ENCODE results near the gene PBX3. TPM values are rescaled to one million over a fixed set of nuclear protein-coding genes. Genes with fewer than 3 reads are reported as not detected.

PBX3 gene
- total RNA-seq, 2 experiments from 2014 or later, result 40.8 to 54.6 TPM

- DNase-seq (ENCODE audit: low spot score), result no peak
- Histone ChIP-seq H3K9me3 (ENCODE audit: low read length) (no peaks in the 10 kb centered on the region), H3K9me2 (ENCODE audit: insufficient read depth, low read length) (0 out of 2 replicates have a peak, but pooled peaks cover 4% of the 10 kb centered on the region), H3K4me3 (ENCODE audit: low read depth, low read length, poor library complexity, severe bottlenecking) (no peak overlapping the region), H3K4me1 (ENCODE audit: insufficient read depth, low read length, poor library complexity, severe bottlenecking) (no peaks in the 10 kb centered on the region), H3K27ac (ENCODE audit: low read depth, low read length, poor library complexity, severe bottlenecking) (no peak overlapping the region), H3K36me3 (ENCODE audit: insufficient read depth, low read length) (no peaks in the 10 kb centered on the region), H3K4me2 (ENCODE audit: low read length) (no peak overlapping the region), H3K79me2 (ENCODE audit: insufficient read depth, low read depth, low read length) (no peaks in the 10 kb centered on the region), H2AFZ (ENCODE audit: low read length) (no peak overlapping the region), H4K20me1 (ENCODE audit: insufficient read depth, low read length) (no peaks in the 10 kb centered on the region)
- BruUV-seq (replicated peaks), result no TSS peak
- intact Hi-C loops (cut with micrococcal nuclease; ENCODE audit: unreplicated experiment), result no loop called here
- CTCF ChIA-PET (ENCODE audit: unreplicated experiment), result no interaction called here
- POLR2A ChIA-PET, result no interaction called here
- no peak for TF ChIP-seq CTCF (conservative IDR thresholded peaks at IDR 0.05; ENCODE audit: low read length)
Observed at GRCh38 chr9:125863923-125864322, 116.8 kb downstream of the PBX3 start.

- H3K4me3 ChIP-seq (ENCODE audit: low read depth, low read length, poor library complexity, severe bottlenecking), result no peak overlapping the region
- BruUV-seq (replicated peaks), result no TSS peak
- intact Hi-C loops (cut with micrococcal nuclease; ENCODE audit: unreplicated experiment), result no loop called here
- ChIA-PET POLR2A (interaction anchor here (0.6 kb wide), 1 partner anchor 371 kb away, joined by 3 read pairs; no protein-coding TSS in a partner anchor), CTCF (ENCODE audit: unreplicated experiment) (no interaction called here)
- H4K20me1 ChIP-seq (ENCODE audit: insufficient read depth, low read length), result no peaks in the 10 kb centered on the region
- H3K9me2 ChIP-seq (ENCODE audit: insufficient read depth, low read length), result 0 out of 2 replicates have a peak, but pooled peaks cover 4% of the 10 kb centered on the region
- DNase-seq (ENCODE audit: low spot score), result no peak
- TF ChIP-seq CTCF (conservative IDR thresholded peaks at IDR 0.05; ENCODE audit: low read length) (no peak), EZH2phosphoT487 (IDR thresholded peaks at IDR 0.05; ENCODE audit: borderline replicate concordance, low read depth, low read length) (no peak)
- H2AFZ ChIP-seq (ENCODE audit: low read length), result no peak overlapping the region
- no peak overlapping the region for H3K27ac ChIP-seq (ENCODE audit: low read depth, low read length, poor library complexity, severe bottlenecking)
- H3K4me2 ChIP-seq (ENCODE audit: low read length), result no peak overlapping the region
- no peaks in the 10 kb centered on the region for H3K4me1 ChIP-seq (ENCODE audit: insufficient read depth, low read length, poor library complexity, severe bottlenecking)
- H3K9me3 ChIP-seq (ENCODE audit: low read length), result no peaks in the 10 kb centered on the region
- H3K79me2 ChIP-seq (ENCODE audit: insufficient read depth, low read depth, low read length), result no peaks in the 10 kb centered on the region
- no peaks in the 10 kb centered on the region for H3K36me3 ChIP-seq (ENCODE audit: insufficient read depth, low read length)
Observed at GRCh38 chr9:125867751-125868415, 120.7 kb downstream of the PBX3 start.

GRCh38 chr9:125878164-125878631 lies 131.0 kb downstream of the PBX3 start:
- Histone ChIP-seq H3K36me3 (ENCODE audit: insufficient read depth, low read length) (no peaks in the 10 kb centered on the region), H3K4me2 (ENCODE audit: low read length) (no peak overlapping the region), H3K4me3 (ENCODE audit: low read depth, low read length, poor library complexity, severe bottlenecking) (no peak overlapping the region), H4K20me1 (ENCODE audit: insufficient read depth, low read length) (0 out of 2 replicates have a peak, but pooled peaks cover 9% of the 10 kb centered on the region), H3K9me3 (ENCODE audit: low read length) (no peaks in the 10 kb centered on the region), H3K79me2 (ENCODE audit: insufficient read depth, low read depth, low read length) (no peaks in the 10 kb centered on the region), H3K4me1 (ENCODE audit: insufficient read depth, low read length, poor library complexity, severe bottlenecking) (no peaks in the 10 kb centered on the region), H2AFZ (ENCODE audit: low read length) (no peak overlapping the region), H3K9me2 (ENCODE audit: insufficient read depth, low read length) (no peaks in the 10 kb centered on the region), H3K27ac (ENCODE audit: low read depth, low read length, poor library complexity, severe bottlenecking) (no peak overlapping the region)
- BruUV-seq (replicated peaks), result no TSS peak
- ChIA-PET CTCF (ENCODE audit: unreplicated experiment) (no interaction called here), POLR2A (no interaction called here)
- no peak for DNase-seq (ENCODE audit: low spot score)
- TF ChIP-seq EZH2phosphoT487 (IDR thresholded peaks at IDR 0.05; ENCODE audit: borderline replicate concordance, low read depth, low read length), result no peak
- no peak for TF ChIP-seq CTCF (conservative IDR thresholded peaks at IDR 0.05; ENCODE audit: low read length)
- intact Hi-C loops (cut with micrococcal nuclease; ENCODE audit: unreplicated experiment), result no loop called here

Data from OCI-LY7 (cell line).